GM13976 (cell line): ENCODE measurements around the gene CUEDC1.

Source experiments
- DNase-seq: peaks from one replicate; pipeline ENCODE4 v3.0.0; 2012; ENCODE audit warnings: low spot score
- in situ Hi-C: fragments of 300-500 bp; cut with MboI; formaldehyde crosslinking; loops from one replicate; pipeline ENCODE4 v1.12.0; 2022; ENCODE audit warnings: low sequenced_read_pairs, mixed read lengths, inconsistent platforms; ENCODE audit not compliant: unreplicated experiment
- TF ChIP-seq, protein P1 (sequence below): IDR thresholded peaks from 2 replicates; pipeline ENCODE4 v1.5.1; 2012; ENCODE audit warnings: borderline replicate concordance, mild to moderate bottlenecking; ENCODE audit not compliant: insufficient read depth; ENCODE audit errors: extremely low read depth, missing control alignments, control extremely low read depth

The CUEDC1 gene

GRCh38 chr17:57818066-57818465, 137.1 kb downstream of the CUEDC1 start:
- DNase-seq, result no peak
- TF ChIP-seq, protein P1, sequence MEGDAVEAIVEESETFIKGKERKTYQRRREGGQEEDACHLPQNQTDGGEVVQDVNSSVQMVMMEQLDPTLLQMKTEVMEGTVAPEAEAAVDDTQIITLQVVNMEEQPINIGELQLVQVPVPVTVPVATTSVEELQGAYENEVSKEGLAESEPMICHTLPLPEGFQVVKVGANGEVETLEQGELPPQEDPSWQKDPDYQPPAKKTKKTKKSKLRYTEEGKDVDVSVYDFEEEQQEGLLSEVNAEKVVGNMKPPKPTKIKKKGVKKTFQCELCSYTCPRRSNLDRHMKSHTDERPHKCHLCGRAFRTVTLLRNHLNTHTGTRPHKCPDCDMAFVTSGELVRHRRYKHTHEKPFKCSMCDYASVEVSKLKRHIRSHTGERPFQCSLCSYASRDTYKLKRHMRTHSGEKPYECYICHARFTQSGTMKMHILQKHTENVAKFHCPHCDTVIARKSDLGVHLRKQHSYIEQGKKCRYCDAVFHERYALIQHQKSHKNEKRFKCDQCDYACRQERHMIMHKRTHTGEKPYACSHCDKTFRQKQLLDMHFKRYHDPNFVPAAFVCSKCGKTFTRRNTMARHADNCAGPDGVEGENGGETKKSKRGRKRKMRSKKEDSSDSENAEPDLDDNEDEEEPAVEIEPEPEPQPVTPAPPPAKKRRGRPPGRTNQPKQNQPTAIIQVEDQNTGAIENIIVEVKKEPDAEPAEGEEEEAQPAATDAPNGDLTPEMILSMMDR, result no peak
- in situ Hi-C loops, result no loop called here

GRCh38 chr17:57817299-57817698, 137.9 kb downstream of the CUEDC1 start:
- no peak for DNase-seq
- in situ Hi-C loops, result no loop called here
- TF ChIP-seq, protein P1, result no peak

DNA sequence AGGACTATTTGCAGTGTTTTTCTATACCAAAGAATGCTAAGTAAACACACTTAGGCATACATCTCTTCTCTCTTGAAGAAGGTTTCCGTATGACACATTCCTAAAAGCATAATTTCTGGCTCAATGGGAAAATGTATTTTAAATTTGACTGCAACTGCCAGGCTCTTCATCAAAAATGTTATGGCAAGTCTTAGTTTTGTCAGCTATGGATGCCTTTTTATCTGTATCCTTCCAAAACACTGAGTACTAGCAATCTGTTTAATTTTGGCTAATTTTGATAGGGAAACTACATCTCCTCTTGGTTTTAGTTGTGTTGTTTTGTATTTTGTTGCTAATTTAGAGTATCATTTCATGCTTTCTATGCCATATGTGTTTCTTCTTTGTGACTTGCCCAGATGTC, 140.8 kb downstream of the CUEDC1 start:
- TF ChIP-seq, protein P1, result no peak
- in situ Hi-C loops, result no loop called here
- no peak for DNase-seq

GRCh38 chr17:57811638-57812280, 143.5 kb downstream of the CUEDC1 start:
- DNase-seq, result no peak
- TF ChIP-seq, protein P1, result no peak
- in situ Hi-C loops, result no loop called here
